ENCODE data around the gene KLHL29. TPM values are rescaled to one million over a fixed set of nuclear protein-coding genes. Genes with fewer than 3 reads are reported as not detected.
"Not testable (repeated sequence)": the region's sequence is repeated elsewhere in the genome, so short reads cannot be mapped to it uniquely, and the experiment has no call there.

Gene KLHL29
- total RNA-seq, 1 experiment from 2014 or later: 5.6 TPM

- no peak for DNase-seq (ENCODE audit: low read depth)
Measured at GRCh38 chr2:23367760-23368159, 17.2 kb upstream of the KLHL29 start.

GRCh38 chr2:23373666-23374065 lies 11.3 kb upstream of the KLHL29 start:
- DNase-seq (ENCODE audit: low read depth): no peak

- DNase-seq (ENCODE audit: low read depth): peak; percentile 41
Measured at GRCh38 chr2:23375448-23375847, 9.5 kb upstream of the KLHL29 start.

- no peak for DNase-seq (ENCODE audit: low read depth)
Measured at GRCh38 chr2:23376075-23376474, 8.9 kb upstream of the KLHL29 start.

- DNase-seq (ENCODE audit: low read depth): no peak
Measured at GRCh38 chr2:23376972-23377371, 8.0 kb upstream of the KLHL29 start.

GRCh38 chr2:23377771-23378170 lies 7.2 kb upstream of the KLHL29 start:
- DNase-seq (ENCODE audit: low read depth): peak; percentile 49

GRCh38 chr2:23378496-23378895 lies 6.5 kb upstream of the KLHL29 start:
- no peak for DNase-seq (ENCODE audit: low read depth)

GRCh38 chr2:23379220-23379695 lies 5.7 kb upstream of the KLHL29 start:
- DNase-seq (ENCODE audit: low read depth): no peak

GRCh38 chr2:23380562-23381065 lies 4.4 kb upstream of the KLHL29 start:
- peak; percentile 83 for DNase-seq (ENCODE audit: low read depth)

GRCh38 chr2:23381084-23381483 lies 3.9 kb upstream of the KLHL29 start:
- DNase-seq (ENCODE audit: low read depth): peak; percentile 95

- DNase-seq (ENCODE audit: low read depth): no peak
Measured at GRCh38 chr2:23381485-23381884, 3.5 kb upstream of the KLHL29 start.

GRCh38 chr2:23383100-23383499 lies 1.9 kb upstream of the KLHL29 start:
- DNase-seq (ENCODE audit: low read depth): no peak

GRCh38 chr2:23385351-23385747 lies 370 bp downstream of the KLHL29 start:
- peak; percentile 66 for DNase-seq (ENCODE audit: low read depth)

GRCh38 chr2:23385748-23386338 lies 864 bp downstream of the KLHL29 start:
- peak; percentile 47 for DNase-seq (ENCODE audit: low read depth)

GRCh38 chr2:23386339-23387220 lies 1.6 kb downstream of the KLHL29 start:
- DNase-seq (ENCODE audit: low read depth): peak; percentile 49

GRCh38 chr2:23387221-23387550 lies 2.2 kb downstream of the KLHL29 start:
- no peak for DNase-seq (ENCODE audit: low read depth)

- DNase-seq (ENCODE audit: low read depth): no peak
Measured at GRCh38 chr2:23387845-23388244, 2.9 kb downstream of the KLHL29 start.

GRCh38 chr2:23388294-23388693 lies 3.3 kb downstream of the KLHL29 start:
- DNase-seq (ENCODE audit: low read depth): no peak

- no peak for DNase-seq (ENCODE audit: low read depth)
Measured at GRCh38 chr2:23388756-23389514, 4.0 kb downstream of the KLHL29 start.

- peak; percentile 86 for DNase-seq (ENCODE audit: low read depth)
Measured at GRCh38 chr2:23390152-23390551, 5.2 kb downstream of the KLHL29 start.

- not testable (repeated sequence) for DNase-seq (ENCODE audit: low read depth)
Measured at GRCh38 chr2:23391237-23391736, 6.3 kb downstream of the KLHL29 start.

GRCh38 chr2:23393722-23394121 lies 8.7 kb downstream of the KLHL29 start:
- no peak for DNase-seq (ENCODE audit: low read depth)
